Transverse colon (tissue), 4 donors: ENCODE measurements around the gene ABTB2.

ENCODE experiments used
- EP300 ChIP-seq: sonication (generic); formaldehyde crosslinking; IDR thresholded peaks from one replicate; pipeline ENCODE4 v1.6.1; 2017; ENCODE audit warnings: antibody characterized with exemption, low read depth
- POLR2A ChIP-seq: fragments of 450-650 bp; IDR thresholded peaks from one replicate; pipeline ENCODE4 v1.6.1; 2016; ENCODE audit warnings: antibody characterized with exemption, mild to moderate bottlenecking, moderate library complexity
- POLR2AphosphoS5 ChIP-seq, 3 donors: sonication (generic); formaldehyde crosslinking; IDR thresholded peaks; one replicate each; pipeline ENCODE4 v1.6.1; 2016; ENCODE audit warnings: antibody characterized with exemption in 3 of 3
- TF ChIP-seq, protein P1 (sequence below), 5 experiments: fragments of 200-600 bp in 3 of 5; fragments of 450-650 bp in 2 of 5; sonication (generic) in 3 of 5; IDR thresholded peaks; 1 replicate in 2 of 5; 2 replicates in 3 of 5; pipeline ENCODE4 v1.5.1; 2016 to 2017; ENCODE audit warnings: antibody characterized with exemption in 5 of 5, inconsistent platforms in 3 of 5, mild to moderate bottlenecking in 2 of 5, moderate library complexity in 1 of 5

DNA sequence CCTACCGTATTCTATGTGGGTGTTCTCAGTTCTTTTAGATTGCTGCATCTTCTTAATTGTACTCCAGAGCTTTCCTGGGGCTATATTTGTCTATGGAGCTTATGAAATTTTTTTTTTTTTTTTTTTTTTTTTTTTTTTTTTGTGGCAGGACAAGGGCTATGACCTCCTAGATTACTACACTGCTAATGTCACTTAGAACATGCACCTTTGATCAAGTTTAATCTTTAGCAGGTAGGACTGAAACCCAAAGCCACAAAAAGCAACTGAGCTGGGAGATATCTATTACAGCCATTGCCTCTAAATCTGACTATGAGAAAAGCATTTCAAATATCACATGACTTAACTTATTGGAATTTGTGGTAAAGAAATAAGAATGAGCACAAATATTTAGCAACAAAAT lies 21.7 kb upstream of the ABTB2 start:
- TF ChIP-seq POLR2AphosphoS5 (IDR thresholded peaks at IDR 0.05): no peak
- TF ChIP-seq, protein P1, sequence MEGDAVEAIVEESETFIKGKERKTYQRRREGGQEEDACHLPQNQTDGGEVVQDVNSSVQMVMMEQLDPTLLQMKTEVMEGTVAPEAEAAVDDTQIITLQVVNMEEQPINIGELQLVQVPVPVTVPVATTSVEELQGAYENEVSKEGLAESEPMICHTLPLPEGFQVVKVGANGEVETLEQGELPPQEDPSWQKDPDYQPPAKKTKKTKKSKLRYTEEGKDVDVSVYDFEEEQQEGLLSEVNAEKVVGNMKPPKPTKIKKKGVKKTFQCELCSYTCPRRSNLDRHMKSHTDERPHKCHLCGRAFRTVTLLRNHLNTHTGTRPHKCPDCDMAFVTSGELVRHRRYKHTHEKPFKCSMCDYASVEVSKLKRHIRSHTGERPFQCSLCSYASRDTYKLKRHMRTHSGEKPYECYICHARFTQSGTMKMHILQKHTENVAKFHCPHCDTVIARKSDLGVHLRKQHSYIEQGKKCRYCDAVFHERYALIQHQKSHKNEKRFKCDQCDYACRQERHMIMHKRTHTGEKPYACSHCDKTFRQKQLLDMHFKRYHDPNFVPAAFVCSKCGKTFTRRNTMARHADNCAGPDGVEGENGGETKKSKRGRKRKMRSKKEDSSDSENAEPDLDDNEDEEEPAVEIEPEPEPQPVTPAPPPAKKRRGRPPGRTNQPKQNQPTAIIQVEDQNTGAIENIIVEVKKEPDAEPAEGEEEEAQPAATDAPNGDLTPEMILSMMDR (IDR thresholded peaks at IDR 0.05): no peak
- TF ChIP-seq EP300: no peak
- TF ChIP-seq POLR2A: no peak
